ENCODE data around the gene PSAP.

DNA sequence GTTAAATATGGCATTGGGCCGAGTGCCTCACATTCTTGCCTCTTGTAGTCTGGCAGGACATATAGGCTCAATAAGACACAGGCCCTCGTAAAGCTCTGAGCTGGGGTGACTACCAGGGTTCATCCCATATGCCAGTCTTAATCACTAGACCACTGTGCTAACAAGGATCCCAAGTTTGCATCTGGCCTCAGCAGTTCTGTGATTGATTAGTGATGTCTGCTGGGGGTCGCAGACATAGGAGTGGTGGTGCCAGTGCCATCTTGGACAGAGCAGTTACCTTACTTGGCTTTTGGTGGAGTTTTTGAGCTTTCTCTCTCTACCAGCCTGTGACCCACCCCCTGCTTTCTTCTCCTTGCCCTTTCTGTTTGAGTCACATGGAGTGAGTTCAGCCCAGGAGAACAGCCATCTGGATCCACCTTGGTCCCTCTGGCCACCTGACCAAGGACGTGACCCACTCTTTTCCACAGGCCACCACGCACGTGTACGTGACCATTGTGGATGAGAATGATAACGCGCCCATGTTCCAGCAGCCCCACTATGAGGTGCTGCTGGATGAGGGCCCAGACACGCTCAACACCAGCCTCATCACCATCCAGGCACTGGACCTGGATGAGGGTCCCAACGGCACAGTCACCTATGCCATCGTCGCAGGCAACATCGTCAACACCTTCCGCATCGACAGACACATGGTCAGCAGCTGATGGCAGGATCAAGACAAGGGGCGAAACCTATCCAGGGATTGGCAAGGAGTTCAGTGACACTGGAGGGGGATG, 73.7 kb downstream of the PSAP start:
- TF ChIP-seq, protein P1, sequence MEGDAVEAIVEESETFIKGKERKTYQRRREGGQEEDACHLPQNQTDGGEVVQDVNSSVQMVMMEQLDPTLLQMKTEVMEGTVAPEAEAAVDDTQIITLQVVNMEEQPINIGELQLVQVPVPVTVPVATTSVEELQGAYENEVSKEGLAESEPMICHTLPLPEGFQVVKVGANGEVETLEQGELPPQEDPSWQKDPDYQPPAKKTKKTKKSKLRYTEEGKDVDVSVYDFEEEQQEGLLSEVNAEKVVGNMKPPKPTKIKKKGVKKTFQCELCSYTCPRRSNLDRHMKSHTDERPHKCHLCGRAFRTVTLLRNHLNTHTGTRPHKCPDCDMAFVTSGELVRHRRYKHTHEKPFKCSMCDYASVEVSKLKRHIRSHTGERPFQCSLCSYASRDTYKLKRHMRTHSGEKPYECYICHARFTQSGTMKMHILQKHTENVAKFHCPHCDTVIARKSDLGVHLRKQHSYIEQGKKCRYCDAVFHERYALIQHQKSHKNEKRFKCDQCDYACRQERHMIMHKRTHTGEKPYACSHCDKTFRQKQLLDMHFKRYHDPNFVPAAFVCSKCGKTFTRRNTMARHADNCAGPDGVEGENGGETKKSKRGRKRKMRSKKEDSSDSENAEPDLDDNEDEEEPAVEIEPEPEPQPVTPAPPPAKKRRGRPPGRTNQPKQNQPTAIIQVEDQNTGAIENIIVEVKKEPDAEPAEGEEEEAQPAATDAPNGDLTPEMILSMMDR (IDR thresholded peaks at IDR 0.05; ENCODE audit: low read depth, low read length), result no peak
- TF ChIP-seq EZH2phosphoT487 (IDR thresholded peaks at IDR 0.05; ENCODE audit: low read depth), result no peak

All from OCI-LY3 (cell line).